NT2/D1 (cell line): ENCODE results near the gene SLC35A1.
"Not testable (repeated sequence)": the region's sequence is repeated elsewhere in the genome, so short reads cannot be mapped to it uniquely, and the experiment has no call there.

Source experiments
- DNase-seq: peaks from one replicate; pipeline ENCODE4 v3.0.0-alpha.2; 2011; ENCODE audit warnings: low read depth, low spot score
- H3K27me3 ChIP-seq: 2 replicates; pipeline ENCODE4 v1.6.0; 2011; ENCODE audit warnings: mild to moderate bottlenecking; ENCODE audit not compliant: insufficient read length, insufficient read depth
- H3K36me3 ChIP-seq: 2 replicates; pipeline ENCODE4 v1.6.1; 2011; ENCODE audit warnings: mild to moderate bottlenecking, low read length, mixed read lengths; ENCODE audit not compliant: insufficient read depth, insufficient read length
- H3K4me1 ChIP-seq: 2 replicates; pipeline ENCODE4 v1.5.1; 2011; ENCODE audit not compliant: insufficient read depth, insufficient read length
- H3K4me3 ChIP-seq: 2 replicates; pipeline ENCODE4 v1.5.1; 2011; ENCODE audit warnings: low read depth; ENCODE audit not compliant: insufficient read length
- H3K9ac ChIP-seq: 2 replicates; pipeline ENCODE4 v1.6.0; 2011; ENCODE audit warnings: low read depth; ENCODE audit not compliant: insufficient read length
- H3K9me3 ChIP-seq: 2 replicates; pipeline ENCODE4 v1.5.1; 2011; ENCODE audit warnings: mild to moderate bottlenecking, low read length; ENCODE audit not compliant: insufficient read depth
- SUZ12 ChIP-seq: IDR thresholded peaks from 2 replicates; pipeline ENCODE4 v1.6.1; 2011; ENCODE audit not compliant: insufficient read length, insufficient read depth; ENCODE audit errors: extremely low read depth
- YY1 ChIP-seq: IDR thresholded peaks from 2 replicates; pipeline ENCODE4 v1.6.1; 2011; ENCODE audit not compliant: insufficient read length, insufficient read depth
- ZNF274 ChIP-seq: IDR thresholded peaks from 2 replicates; pipeline ENCODE4 v1.6.1; 2011; ENCODE audit warnings: mild to moderate bottlenecking, low read depth, low read length

The SLC35A1 gene

DNA sequence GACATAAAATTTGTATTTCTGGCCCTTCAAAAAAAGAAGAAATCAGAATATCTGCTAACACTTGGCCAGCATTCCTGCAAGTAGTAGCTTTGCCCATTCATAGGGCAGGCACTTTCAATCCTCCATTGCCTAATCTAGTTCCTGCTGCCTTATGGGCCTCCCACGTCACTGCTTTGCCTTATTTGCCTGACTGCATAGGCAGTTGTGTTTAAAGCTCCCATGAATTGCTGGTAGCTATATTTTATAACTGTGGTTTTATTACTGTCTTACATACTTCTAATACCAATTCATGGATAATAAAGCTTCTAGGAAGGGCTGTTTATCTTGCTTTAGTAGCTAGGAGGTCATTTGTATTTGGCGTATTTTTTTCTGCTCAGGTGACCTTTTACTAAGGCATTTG lies 7.7 kb upstream of the SLC35A1 start:
- H3K36me3 ChIP-seq = no peaks in the 10 kb centered on the region
- H3K9ac ChIP-seq = no peak overlapping the region
- no peak overlapping the region for H3K4me3 ChIP-seq
- no peak for TF ChIP-seq YY1
- TF ChIP-seq ZNF274 = no peak
- TF ChIP-seq SUZ12 = no peak
- H3K27me3 ChIP-seq = no peaks in the 10 kb centered on the region
- no peaks in the 10 kb centered on the region for H3K9me3 ChIP-seq
- no peaks in the 10 kb centered on the region for H3K4me1 ChIP-seq
- DNase-seq = no peak

DNA sequence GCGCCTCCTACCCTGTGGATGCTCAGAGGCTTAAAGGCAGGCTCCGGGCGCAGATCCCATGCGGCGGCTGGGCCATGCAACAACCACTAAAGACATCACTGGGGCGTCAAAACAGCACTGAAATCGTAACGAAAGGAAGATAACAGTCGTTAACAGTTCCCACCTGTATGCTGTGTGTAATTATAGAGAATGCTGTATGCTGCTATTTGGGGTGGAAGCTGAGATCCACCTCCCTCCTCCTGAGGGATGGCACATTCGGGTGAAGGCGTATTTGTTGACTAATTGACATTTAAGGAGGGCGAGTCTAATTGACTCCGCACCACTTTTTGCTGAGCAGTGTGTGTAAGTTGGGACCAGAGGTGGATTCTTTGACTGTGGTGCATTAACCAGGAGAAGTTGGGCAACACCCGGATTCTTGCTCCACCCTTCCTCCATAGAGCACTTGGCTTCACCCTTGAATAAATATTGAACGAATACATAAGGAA lies 687 bp downstream of the SLC35A1 start:
- Histone ChIP-seq H3K4me1 (no peaks in the 10 kb centered on the region), H3K4me3 (peak overlapping the region; percentile 88), H3K9ac (peak overlapping the region; percentile 98), H3K27me3 (no peaks in the 10 kb centered on the region), H3K36me3 (peaks cover 9% of the 10 kb centered on the region), H3K9me3 (peaks cover 7% of the 10 kb centered on the region; the same call in 1 of the 2 replicates)
- TF ChIP-seq SUZ12 = no peak
- TF ChIP-seq YY1 = no peak
- TF ChIP-seq ZNF274 = no peak
- no peak for DNase-seq

GRCh38 chr6:87481931-87482330 lies 9.2 kb downstream of the SLC35A1 start:
- Histone ChIP-seq H3K9me3 (peaks cover 30% of the 10 kb centered on the region), H3K36me3 (peaks cover 15% of the 10 kb centered on the region), H3K4me3 (no peak overlapping the region), H3K4me1 (no peaks in the 10 kb centered on the region), H3K27me3 (no peaks in the 10 kb centered on the region), H3K9ac (no peak overlapping the region)
- TF ChIP-seq SUZ12 (no peak), YY1 (no peak), ZNF274 (no peak)
- DNase-seq = no peak

DNA sequence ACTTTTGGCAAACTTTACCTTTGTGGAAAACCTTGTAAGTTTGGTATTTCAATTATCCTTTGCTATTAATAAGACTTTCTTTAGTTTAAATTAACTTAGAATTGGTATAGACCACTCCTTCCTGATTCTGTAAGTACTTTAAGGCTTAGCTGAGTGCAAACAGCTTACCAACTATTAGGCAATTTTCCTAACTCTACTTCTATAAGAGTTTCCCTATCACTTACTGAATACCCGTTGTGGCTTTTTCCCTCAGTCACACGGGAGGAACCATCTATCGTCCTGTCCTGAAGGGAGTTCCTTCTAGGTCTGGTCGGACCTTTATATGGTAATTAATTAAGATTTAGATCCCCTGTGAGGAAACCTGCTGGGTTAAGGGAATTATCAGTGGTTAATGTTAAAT lies 9.6 kb downstream of the SLC35A1 start:
- H3K9ac ChIP-seq = no peak overlapping the region
- peaks cover 30% of the 10 kb centered on the region for H3K9me3 ChIP-seq
- no peak for DNase-seq
- no peak for TF ChIP-seq YY1
- no peak for TF ChIP-seq SUZ12
- TF ChIP-seq ZNF274 = no peak
- H3K27me3 ChIP-seq = no peaks in the 10 kb centered on the region
- no peak overlapping the region for H3K4me3 ChIP-seq
- peaks cover 15% of the 10 kb centered on the region for H3K36me3 ChIP-seq
- no peaks in the 10 kb centered on the region for H3K4me1 ChIP-seq

- TF ChIP-seq YY1 (no peak), SUZ12 (no peak), ZNF274 (no peak)
- H3K4me3 ChIP-seq = no peak overlapping the region
- no peak overlapping the region for H3K9ac ChIP-seq
- H3K4me1 ChIP-seq = no peaks in the 10 kb centered on the region
- no peaks in the 10 kb centered on the region for H3K27me3 ChIP-seq
- H3K9me3 ChIP-seq = peaks cover 20% of the 10 kb centered on the region
- peaks cover 4% of the 10 kb centered on the region for H3K36me3 ChIP-seq
- DNase-seq = peak; percentile 20
Measured at GRCh38 chr6:87483929-87484328, 11.2 kb downstream of the SLC35A1 start.

DNA sequence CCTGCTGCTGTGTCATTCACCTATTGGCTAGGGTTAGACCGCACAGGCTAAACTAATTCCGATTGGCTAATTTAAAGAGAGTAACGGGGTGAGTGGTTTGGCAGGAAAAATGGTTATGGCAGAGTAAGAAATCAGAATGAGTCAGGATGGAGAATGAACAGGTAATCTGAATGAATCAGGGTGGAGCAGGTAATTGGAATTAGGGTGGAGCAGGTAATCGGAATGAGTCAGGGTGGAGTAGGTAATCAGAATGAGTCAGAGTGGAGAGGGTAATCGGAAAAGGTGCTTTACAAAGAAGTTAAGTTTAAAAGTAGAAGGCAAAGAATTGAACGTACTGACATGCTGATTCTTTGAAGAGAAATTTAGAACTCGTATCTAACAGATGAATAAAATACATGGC lies 11.7 kb downstream of the SLC35A1 start:
- Histone ChIP-seq H3K4me3 (no peak overlapping the region), H3K9me3 (peaks cover 20% of the 10 kb centered on the region), H3K27me3 (no peaks in the 10 kb centered on the region), H3K4me1 (no peaks in the 10 kb centered on the region), H3K9ac (no peak overlapping the region), H3K36me3 (peaks cover 4% of the 10 kb centered on the region)
- no peak for DNase-seq
- TF ChIP-seq YY1 = no peak
- TF ChIP-seq SUZ12 = no peak
- TF ChIP-seq ZNF274 = no peak

GRCh38 chr6:87487555-87487954 lies 14.8 kb downstream of the SLC35A1 start:
- Histone ChIP-seq H3K4me3 (no peak overlapping the region), H3K27me3 (no peaks in the 10 kb centered on the region), H3K4me1 (no peaks in the 10 kb centered on the region), H3K9ac (no peak overlapping the region), H3K9me3 (peaks cover 20% of the 10 kb centered on the region), H3K36me3 (peaks cover 4% of the 10 kb centered on the region)
- no peak for DNase-seq
- TF ChIP-seq SUZ12 (no peak), ZNF274 (no peak), YY1 (no peak)

GRCh38 chr6:87489326-87489725 lies 16.6 kb downstream of the SLC35A1 start:
- peaks cover 10% of the 10 kb centered on the region for H3K9me3 ChIP-seq
- H3K27me3 ChIP-seq, H3K36me3 ChIP-seq, H3K4me3 ChIP-seq, H3K9ac ChIP-seq, H3K4me1 ChIP-seq, DNase-seq: not testable (repeated sequence)
